GF-D8 (cell line): ENCODE measurements around the gene AMZ1.

ENCODE experiments used
- DNase-seq: peaks from one replicate; lab custom pipeline; 2025; lab: John Stamatoyannopoulos, UW

The AMZ1 gene, protein sequence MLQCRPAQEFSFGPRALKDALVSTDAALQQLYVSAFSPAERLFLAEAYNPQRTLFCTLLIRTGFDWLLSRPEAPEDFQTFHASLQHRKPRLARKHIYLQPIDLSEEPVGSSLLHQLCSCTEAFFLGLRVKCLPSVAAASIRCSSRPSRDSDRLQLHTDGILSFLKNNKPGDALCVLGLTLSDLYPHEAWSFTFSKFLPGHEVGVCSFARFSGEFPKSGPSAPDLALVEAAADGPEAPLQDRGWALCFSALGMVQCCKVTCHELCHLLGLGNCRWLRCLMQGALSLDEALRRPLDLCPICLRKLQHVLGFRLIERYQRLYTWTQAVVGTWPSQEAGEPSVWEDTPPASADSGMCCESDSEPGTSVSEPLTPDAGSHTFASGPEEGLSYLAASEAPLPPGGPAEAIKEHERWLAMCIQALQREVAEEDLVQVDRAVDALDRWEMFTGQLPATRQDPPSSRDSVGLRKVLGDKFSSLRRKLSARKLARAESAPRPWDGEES

DNA sequence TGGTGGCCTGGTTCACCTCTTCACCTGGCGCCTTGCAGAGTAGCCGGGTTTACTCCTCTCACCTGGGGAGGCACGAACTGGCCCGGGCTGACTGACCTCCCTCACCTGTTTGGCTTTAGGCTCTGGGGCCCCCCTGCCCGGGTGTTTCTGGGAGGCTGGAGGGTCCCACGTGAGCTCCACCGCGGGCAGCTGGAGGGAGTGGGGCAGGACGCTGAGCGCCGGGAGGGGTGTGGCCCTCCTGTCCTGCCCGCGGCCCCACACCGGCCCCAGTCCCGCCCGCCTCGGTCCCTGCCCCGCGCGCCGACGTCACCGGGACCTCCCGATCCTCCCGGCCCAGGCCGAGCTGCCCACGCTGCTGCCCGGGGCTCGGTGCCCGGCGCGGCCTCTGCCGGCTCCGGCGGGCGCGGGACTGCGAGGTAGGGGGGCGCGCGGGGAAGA is at the start of gene AMZ1:
Gene AMZ1, plus strand, starts transcription at position 322 of the 438 bp plus-strand sequence. CDS start 12,250 bp downstream, outside the sequence.
- DNase-seq, result no peak

DNA sequence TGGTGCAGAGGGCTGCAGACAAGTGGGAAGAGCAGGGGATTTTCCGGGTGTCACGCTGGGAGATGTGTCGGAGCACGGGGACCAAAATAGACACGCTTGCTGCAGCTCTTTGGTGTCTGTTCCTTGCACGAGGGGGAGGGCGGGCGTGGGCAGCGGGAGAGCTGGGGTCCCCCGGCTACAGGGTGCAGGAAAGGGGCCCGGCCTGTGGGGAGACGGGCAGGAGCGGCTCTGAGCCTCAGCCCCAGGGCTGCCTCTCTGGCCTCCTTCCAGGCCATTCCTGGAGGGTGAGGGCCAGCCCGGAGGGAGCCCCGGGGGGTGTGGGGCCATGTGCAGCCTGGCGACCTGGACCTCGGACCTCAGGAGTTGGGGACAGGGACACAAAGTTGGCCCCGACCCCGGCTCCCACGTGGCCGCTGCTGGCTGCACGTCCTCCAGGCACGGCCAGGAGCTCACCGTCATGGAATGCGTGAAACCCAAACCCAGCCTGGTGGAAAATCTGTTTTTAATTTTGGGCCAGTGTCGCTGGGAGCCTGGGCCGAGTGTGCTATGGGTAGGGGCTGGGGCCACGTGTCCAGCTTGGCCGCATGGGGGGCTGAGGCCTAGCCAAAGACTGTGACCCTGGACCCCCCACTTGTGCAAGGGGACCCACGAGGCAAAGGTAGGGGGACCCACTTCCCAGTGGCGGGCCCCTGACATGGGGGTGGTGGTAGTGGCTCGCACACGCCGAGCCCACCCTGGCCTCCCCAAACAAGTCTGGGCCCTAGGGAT is 49.6 kb upstream of the AMZ1 start:
- no peak for DNase-seq

DNA sequence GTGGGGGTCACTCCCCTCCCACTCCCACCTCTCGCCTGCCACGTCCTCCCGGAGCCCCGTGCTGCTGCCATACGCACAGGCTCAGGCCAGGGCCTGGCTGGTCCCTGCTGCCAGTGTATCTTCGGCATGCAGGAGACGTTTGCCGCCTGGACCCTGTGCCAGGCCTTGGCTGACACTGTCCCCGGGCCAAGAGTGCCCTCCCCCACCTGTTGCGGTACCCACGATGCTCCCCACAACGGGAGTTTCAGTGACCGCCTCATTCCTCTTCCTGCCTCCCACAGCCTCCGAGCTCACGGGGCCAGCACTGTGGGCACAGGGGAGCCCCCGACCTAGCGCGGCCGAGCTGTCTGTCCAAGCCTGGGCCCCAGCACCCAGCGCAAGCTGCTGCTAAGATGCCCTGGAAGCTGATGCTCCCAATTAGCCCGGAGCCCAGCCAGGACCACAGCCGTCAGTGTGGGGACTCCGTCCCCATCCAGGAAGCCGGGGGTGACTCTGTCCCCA is 48.8 kb upstream of the AMZ1 start:
- no peak for DNase-seq

DNA sequence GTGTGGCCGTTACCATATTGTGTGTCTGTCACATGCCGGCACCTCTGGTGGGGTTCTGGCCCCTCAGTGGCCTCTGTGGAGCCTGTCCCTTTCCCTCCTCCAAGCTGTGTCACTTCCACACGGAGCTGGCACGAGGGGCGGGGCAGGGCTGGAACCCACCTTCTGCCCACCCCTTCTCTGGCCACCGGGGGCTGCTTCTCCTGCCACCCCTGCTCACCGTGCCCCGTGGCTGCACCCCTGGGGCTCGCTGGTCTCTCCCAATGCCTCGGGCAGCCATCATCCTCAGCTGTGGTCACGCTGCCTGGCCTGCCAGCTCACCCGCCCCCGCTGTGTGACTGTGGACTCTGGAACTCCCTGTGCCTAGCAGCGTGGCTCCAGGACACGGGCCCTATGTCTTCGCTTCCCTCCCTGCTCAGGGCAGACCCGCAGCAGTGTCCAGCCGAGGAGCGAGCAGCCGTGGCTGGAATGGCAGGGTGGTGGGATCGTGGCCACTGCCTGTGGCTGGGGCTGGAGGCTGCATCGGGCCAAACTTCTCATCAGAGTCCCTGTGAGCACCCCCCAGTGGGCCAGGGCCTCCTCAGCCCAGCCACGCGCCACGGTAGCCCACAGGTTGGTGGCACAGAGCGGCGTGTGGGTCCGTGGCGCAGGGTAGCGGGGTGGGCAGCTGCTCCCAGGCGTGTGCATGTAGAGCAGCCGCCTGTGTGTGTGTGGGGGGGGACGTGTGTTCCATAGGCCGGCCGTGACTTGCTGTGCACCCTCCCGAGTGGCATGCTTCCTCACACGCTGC is 48.1 kb upstream of the AMZ1 start:
- DNase-seq, result no peak

DNA sequence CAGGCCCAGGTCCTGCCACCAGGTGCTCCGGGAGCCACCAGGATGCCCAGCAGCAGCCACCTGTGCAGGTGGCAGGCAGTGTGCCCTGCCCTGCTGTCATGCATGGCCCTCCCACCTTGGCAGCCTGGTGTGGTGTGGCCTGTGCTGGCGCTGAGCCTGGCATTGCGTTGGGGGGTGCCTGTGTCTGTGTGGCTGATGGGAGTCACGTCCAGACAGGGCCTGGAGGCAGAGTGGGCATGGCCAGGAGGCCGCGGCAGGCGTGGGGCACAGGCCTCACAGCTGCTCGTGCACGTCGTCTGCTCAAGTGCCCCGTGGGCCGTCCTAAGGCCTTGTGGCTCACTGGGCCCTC is 47.5 kb upstream of the AMZ1 start:
- no peak for DNase-seq

DNA sequence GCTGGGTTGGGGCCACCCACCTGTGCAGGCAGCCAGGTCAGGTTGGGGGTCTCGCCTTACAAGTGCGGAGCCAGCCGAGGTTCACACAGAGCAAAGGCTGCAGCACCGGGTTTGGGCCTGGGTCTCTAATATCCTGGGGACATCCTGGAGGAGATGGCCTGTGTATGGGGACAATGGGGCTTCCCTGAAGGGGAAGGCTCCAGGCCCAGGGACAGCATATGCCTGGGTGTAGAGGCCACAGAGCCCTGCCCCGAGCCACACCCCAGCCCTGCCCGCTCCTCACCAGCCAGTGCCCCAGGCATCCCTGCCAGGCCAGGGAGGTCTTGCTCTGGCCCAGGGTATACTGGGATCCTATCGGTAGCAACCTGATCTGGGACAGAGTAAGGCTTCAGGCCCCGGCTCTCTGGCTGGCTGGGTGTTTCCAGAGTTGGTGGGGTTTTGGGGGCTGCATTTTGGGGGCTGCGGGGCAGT is 47.1 kb upstream of the AMZ1 start:
- no peak for DNase-seq

DNA sequence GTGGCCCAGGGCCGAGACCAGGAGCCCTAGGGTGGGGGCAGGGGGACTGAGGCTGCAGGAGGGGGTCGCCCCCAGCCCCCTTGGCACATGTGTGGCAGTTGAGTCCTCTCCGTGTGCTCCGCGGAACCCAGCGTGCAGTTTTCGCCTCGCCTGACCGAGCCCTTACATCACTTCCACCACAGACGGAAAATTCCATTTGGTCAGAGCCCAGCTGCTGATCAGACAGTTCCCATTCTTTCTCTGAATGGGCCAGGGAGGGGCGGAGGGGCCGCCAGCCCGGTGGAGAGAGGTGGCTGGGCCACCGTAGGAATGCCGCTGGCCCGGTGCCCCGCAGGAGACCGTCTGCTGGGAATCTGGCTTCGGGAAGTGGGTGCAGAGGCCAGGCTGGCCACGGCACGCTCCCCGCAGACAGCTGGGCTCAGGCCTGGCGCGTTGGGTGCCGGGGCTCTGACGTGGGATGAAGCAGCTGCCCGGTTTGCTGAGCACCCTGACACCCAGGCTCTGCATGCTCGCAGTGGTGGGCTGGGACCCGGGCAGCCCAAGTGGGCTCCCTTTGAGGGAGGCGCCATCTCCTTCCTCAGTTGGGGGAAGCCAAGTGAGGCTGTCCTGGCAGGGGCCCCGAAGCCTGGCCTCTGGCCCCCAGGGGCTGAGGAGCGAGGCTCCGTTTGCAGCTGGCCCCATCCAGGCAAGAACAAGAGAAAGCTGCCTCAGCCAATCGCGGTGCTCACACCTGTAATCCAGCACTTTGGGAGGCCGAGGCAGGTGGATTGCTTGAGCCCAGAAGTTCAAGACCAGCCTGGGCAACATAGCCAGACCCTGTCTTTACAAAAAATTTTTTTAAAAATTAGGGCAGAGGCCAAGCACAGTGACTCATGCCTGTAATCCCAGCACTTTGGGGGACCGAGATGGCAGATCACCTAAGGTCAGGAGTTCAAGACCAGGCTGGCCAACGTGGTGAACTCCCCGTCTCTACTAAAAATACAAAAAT is 46.3 kb upstream of the AMZ1 start:
- peak; percentile 93 for DNase-seq

DNA sequence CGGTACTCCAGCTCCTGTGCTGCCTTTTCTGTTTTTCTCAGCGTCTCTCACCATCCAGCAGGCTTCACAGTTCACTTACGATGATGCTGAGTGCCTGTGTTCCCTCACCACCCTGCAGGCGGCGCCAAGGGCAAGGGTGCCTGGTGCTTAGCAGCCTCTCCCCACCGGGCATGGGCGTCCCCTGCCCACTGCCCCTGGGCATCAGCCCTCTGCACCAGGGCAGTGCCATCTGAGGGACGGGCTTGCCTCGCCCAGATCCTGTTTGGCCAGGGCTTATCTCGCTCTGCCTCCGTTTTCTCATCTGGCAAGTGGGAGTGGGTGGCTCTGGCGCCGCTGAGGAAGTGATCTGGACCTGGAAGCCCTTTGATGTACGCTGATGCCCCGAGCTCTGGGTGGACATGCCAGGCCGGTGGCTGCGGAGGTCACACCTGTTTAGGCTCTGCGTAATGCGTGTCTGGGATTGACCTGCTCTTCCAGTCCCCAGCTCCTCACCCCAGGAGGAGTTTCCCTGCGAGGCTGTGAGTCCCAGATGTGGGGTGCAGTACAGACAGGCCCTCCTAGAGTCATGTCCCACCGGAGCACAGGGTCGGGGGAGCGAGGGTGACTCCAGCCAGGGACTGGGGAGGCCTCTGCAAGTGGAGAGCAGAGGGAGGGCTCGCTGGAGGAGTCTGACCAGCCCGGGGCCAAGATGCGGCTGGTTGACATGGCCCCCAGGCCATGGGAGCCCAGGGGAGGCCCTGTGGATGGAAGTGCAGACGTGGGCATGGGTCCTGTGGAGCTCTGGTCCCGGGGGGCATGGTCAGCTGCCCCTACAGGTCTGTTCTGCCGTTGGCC is 44.4 kb upstream of the AMZ1 start:
- DNase-seq, result no peak

DNA sequence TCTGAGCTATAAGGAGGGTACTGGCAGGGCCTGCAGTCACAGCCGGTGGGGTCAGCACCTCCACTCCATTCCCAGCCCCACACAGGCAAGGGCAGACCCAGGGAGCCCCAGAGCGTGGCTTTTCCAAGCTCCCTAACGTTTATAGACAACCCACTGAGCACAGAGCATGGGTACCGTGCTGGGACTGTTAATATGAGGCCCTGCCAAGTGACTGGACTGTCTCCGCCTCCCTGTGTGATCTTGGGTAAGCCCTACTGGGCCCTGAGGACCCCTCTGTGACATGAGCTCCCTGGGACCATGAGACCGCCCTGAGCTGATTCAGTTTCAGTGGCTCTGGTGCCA is 43.8 kb upstream of the AMZ1 start:
- DNase-seq, result no peak

DNA sequence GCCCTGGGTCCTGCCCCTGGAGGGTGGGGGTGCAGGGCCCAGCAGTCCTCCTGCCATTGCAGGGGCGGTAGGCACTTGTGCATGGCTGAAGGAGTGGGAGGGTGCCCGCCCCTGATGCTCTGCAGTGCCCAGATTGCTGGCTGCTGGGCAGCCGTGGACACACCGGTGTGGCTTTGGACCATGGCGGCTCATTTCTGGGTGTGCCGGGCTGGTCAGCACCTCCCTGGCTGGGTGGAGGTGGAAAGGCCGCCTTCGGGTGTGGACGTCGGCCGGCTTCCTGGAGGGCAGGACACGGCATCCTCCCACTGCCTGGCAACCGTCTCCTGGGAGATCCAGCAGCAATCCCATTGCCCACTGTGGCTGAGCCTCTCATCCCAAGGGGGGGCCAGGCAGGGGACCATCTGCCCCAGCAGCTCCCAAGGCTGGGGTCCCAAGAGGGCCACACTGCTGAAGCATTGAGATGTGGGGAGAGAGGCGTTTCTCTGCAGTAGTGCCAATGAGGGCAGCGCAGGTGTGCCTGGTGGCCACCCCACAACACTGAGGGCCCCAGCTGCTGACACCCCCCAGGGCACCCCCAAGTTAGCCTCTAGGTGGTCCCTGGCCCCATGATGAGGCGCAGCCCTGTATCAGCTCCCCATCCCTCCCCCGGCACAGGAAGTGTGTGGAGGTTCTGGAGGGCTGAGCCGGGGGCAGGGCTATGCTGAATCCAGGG is 43.3 kb upstream of the AMZ1 start:
- DNase-seq, result no peak

DNA sequence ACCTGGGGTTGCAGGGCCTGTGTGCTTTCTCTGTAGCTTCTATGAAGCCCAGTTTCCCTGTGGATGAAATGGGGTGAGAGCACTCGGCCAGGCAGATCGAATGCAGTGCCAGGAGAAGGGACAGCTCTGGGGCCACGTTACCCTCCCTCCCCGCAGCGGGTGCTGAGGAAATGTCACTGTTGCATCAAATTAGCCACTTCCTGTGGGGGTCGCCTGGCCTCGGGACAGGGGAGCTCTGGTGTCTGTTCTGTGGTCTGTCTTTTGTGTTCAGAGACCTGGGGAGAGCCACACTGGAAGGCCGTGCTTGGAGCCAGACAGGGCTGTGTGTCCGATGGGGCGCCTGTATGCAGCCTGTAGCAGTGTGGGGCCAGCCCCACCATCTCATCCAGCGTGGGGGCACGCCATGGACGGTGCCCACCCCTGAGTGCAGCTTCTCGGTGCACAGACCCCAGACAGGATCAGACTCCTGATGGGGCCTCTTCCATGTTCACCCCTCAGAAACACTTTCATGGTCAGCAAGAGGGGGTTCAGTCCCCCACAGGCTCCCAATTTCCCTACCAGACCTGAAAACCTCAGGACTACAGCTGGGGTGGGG is 42.6 kb upstream of the AMZ1 start:
- peak; percentile 91 for DNase-seq

DNA sequence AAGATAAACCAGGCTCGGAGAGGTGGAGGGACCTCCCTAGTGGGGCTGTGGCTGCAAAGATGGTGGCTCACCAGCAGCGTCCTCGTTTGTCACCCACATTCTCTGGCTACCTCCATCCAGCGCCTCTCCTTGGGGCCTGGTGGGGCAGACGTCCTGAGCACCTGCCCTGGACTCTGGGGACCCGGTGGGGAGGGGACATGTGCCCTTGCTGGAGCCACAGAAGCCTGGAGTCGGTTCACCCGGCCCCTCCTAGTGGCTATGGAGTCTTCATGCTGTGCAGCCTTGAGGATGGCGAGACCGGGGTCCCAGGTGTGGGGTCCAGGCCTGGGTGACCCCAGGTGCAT is 41.7 kb upstream of the AMZ1 start:
- no peak for DNase-seq

DNA sequence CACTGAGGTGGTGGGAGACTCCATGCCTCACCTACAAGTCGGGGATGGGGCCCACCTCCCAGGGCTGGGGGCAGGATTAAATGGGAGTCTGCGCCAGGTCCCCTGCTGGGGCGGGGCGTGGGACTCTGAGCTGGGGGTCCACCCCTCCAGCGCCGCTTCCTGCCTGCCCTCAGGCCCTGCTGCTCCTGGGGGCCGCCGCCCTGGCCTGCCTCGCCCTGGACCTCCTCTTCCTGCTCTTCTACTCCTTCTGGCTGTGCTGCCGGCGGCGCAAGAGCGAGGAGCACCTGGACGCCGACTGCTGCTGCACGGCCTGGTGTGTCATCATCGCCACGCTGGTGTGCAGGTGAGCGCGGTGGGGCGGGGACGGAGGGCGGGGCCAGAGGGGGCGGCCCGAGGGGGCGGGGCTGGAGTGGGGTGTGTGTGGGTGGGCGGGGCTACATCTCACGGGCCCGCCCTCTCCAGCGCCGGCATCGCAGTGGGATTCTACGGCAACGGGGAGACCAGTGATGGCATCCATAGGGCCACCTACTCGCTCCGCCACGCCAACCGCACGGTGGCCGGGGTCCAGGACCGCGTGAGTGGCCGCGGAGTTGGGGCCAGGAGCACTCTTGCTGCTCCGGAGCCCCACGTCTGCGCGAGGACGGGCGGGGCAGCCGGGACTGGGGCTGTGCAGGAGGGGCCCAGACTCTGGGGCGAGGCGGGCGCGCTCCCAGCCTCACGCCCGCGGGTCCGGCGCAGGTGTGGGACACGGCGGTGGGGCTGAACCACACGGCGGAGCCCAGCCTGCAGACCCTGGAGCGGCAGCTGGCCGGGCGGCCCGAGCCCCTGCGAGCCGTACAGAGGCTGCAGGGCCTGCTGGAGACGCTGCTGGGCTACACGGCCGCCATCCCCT is 41.1 kb upstream of the AMZ1 start:
- no peak for DNase-seq

DNA sequence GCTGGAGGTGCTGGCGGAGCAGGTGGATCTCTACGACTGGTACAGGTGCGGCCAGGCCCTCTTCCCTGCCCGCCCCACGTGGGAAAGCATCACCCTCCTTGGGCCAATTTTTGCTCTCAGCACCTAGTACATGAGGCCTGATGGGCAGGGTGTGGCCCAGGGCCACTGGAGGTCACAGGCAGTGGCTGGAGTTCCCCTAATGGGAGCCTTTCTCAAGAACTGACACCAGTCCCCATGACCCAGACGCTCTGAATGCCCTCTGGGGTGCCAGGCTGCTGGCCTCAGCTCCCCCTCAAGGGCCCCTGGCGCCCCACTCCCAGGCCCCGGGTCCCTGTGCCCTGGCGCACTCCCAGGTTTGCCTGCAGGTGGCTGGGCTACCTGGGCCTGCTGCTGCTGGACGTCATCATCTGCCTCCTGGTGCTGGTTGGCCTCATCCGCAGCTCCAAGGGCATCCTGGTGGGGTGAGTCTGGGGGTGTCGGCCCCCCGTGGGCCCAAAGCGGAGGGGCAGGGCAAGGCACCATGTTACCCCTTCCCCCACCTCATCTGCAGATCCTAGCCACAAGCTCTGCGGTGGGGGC is 40.3 kb upstream of the AMZ1 start:
- no peak for DNase-seq

DNA sequence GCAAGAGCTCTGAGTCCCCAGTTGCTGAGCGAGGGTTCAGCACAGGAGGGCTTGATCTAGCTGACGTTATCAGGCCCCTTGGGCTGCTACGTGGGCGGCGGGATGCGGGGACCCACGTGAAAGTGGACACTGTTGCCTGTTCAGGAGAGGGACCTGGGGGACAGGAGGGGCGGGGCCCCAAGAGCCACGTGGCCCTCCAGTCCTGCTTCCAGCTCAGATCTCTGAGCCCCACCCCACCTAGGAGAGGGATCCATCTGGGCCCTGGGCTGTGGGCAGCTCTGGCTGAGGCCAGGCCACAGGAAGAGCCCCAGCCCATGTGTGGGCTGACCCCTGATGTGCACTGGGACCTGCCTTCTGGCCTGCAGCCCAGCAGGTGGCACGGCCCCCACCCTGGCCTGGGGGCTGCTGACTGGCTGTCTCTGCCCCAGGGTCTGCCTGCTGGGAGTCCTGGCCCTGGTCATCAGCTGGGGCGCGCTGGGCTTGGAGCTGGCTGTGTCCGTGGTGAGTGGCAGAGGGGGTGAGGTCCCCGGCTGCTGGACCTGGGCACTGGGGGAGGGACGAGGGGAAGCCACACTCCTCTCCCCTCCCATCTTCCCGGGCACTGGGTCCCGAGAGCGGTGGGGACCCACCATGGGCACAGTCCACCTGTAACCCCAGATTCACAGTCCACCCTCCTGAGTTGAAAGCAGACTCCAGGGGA is 38.7 kb upstream of the AMZ1 start:
- DNase-seq, result no peak

DNA sequence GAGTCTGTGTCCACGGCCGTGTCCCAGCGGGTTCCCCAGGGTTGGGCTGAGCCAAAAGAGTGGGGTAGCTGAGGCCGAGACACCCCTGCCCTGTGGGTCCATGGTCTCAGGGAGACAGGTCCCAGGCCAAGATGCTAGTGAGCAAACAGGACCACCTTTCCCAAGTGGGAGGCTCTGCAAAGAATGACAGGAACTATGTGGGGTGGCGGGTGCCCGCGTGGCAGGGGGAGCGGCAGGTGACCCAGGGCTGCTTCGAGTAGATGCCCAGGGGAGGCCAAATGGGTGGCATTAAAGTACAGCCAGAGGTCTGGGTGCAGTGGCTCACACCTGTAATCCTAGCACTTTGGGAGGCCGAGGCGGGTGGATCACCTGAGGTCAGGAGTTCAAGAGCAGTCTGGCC is 38.0 kb upstream of the AMZ1 start:
- DNase-seq, result no peak

DNA sequence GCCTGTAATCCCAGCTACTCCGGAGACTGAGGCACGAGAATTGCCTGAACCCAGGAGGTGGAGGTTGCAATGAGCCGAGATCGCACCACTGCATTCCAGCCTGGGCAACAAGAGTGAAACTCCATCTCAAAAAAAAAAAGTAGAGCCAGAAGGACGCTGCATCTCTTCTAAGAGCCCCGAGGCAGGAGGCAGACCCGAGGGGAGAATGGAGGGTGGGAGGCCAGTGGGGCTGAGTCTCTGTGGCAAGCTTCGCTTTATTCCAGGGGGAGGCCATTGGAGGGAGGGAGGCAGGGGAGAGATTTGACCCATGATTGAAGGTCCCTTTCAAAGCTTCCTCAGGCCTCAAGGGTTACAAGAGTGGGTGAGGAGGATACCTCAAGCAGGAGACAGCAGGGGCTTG is 37.6 kb upstream of the AMZ1 start:
- no peak for DNase-seq
